ENCODE measurements around the gene ERC1.

ERC1 gene

GRCh38 chr12:1099158-1099557 is 108.1 kb downstream of the ERC1 start:
- TF ChIP-seq GATA3 (IDR thresholded peaks at IDR 0.05; ENCODE audit: low read depth, low read length) (no peak), GATA2 (IDR thresholded peaks at IDR 0.05; ENCODE audit: low read depth, low read length) (no peak)

GRCh38 chr12:1102115-1102514 is 111.1 kb downstream of the ERC1 start:
- TF ChIP-seq GATA3 (IDR thresholded peaks at IDR 0.05; ENCODE audit: low read depth, low read length), result no peak
- TF ChIP-seq GATA2 (IDR thresholded peaks at IDR 0.05; ENCODE audit: low read depth, low read length), result no peak

GRCh38 chr12:1102791-1103450 is 111.9 kb downstream of the ERC1 start:
- TF ChIP-seq GATA3 (IDR thresholded peaks at IDR 0.05; ENCODE audit: low read depth, low read length) (no peak), GATA2 (IDR thresholded peaks at IDR 0.05; ENCODE audit: low read depth, low read length) (no peak)

GRCh38 chr12:1103632-1104031 is 112.6 kb downstream of the ERC1 start:
- no peak for TF ChIP-seq GATA2 (IDR thresholded peaks at IDR 0.05; ENCODE audit: low read depth, low read length)
- TF ChIP-seq GATA3 (IDR thresholded peaks at IDR 0.05; ENCODE audit: low read depth, low read length), result no peak

- no peak for TF ChIP-seq GATA2 (IDR thresholded peaks at IDR 0.05; ENCODE audit: low read depth, low read length)
- no peak for TF ChIP-seq GATA3 (IDR thresholded peaks at IDR 0.05; ENCODE audit: low read depth, low read length)
Measured at GRCh38 chr12:1104088-1104800, 113.2 kb downstream of the ERC1 start.

GRCh38 chr12:1107669-1108068 is 116.6 kb downstream of the ERC1 start:
- TF ChIP-seq GATA3 (IDR thresholded peaks at IDR 0.05; ENCODE audit: low read depth, low read length) (no peak), GATA2 (IDR thresholded peaks at IDR 0.05; ENCODE audit: low read depth, low read length) (no peak)

- TF ChIP-seq GATA2 (IDR thresholded peaks at IDR 0.05; ENCODE audit: low read depth, low read length), result no peak
- TF ChIP-seq GATA3 (IDR thresholded peaks at IDR 0.05; ENCODE audit: low read depth, low read length), result no peak
Measured at GRCh38 chr12:1108276-1108675, 117.3 kb downstream of the ERC1 start.

GRCh38 chr12:1115484-1116231 is 124.6 kb downstream of the ERC1 start:
- TF ChIP-seq GATA2 (IDR thresholded peaks at IDR 0.05; ENCODE audit: low read depth, low read length) (no peak), GATA3 (IDR thresholded peaks at IDR 0.05; ENCODE audit: low read depth, low read length) (no peak)

GRCh38 chr12:1117371-1117770 is 126.3 kb downstream of the ERC1 start:
- TF ChIP-seq GATA2 (IDR thresholded peaks at IDR 0.05; ENCODE audit: low read depth, low read length), result no peak
- no peak for TF ChIP-seq GATA3 (IDR thresholded peaks at IDR 0.05; ENCODE audit: low read depth, low read length)

GRCh38 chr12:1117970-1118563 is 127.0 kb downstream of the ERC1 start:
- no peak for TF ChIP-seq GATA3 (IDR thresholded peaks at IDR 0.05; ENCODE audit: low read depth, low read length)
- TF ChIP-seq GATA2 (IDR thresholded peaks at IDR 0.05; ENCODE audit: low read depth, low read length), result no peak

- TF ChIP-seq GATA3 (IDR thresholded peaks at IDR 0.05; ENCODE audit: low read depth, low read length), result no peak
- peak; percentile 16; the same call in 1 of the 2 replicates for TF ChIP-seq GATA2 (IDR thresholded peaks at IDR 0.05; ENCODE audit: low read depth, low read length)
Measured at GRCh38 chr12:1122786-1123185, 131.8 kb downstream of the ERC1 start.

- TF ChIP-seq GATA2 (IDR thresholded peaks at IDR 0.05; ENCODE audit: low read depth, low read length) (no peak), GATA3 (IDR thresholded peaks at IDR 0.05; ENCODE audit: low read depth, low read length) (no peak)
Measured at GRCh38 chr12:1126091-1126490, 135.1 kb downstream of the ERC1 start.

- no peak for TF ChIP-seq GATA2 (IDR thresholded peaks at IDR 0.05; ENCODE audit: low read depth, low read length)
- no peak for TF ChIP-seq GATA3 (IDR thresholded peaks at IDR 0.05; ENCODE audit: low read depth, low read length)
Measured at GRCh38 chr12:1127021-1127420, 136.0 kb downstream of the ERC1 start.

- TF ChIP-seq GATA2 (IDR thresholded peaks at IDR 0.05; ENCODE audit: low read depth, low read length) (no peak), GATA3 (IDR thresholded peaks at IDR 0.05; ENCODE audit: low read depth, low read length) (no peak)
Measured at GRCh38 chr12:1130164-1130563, 139.1 kb downstream of the ERC1 start.
